Motor neuron (in vitro differentiated cells): ENCODE data around the gene FKBP14. TPM values are rescaled to one million over a fixed set of nuclear protein-coding genes. Genes with fewer than 3 reads are reported as not detected.

ENCODE experiments used
- ATAC-seq, 8 experiments: fragments of 200-7000 bp; cut with Tn5 transposase; replicated peaks in 6 of 8; 2 replicates each; pipeline ENCODE4 v1.8.0; 2021; ENCODE audit warnings: mild to moderate bottlenecking in 8 of 8, moderate library complexity in 8 of 8
- H3K27ac ChIP-seq, 2 donors: fragments of 250-450 bp; sonication (Bioruptor Pico); 2 replicates each; pipeline ENCODE4 v1.9.0; 2021; ENCODE audit warnings: antibody characterized with exemption in 2 of 2, mild to moderate bottlenecking in 2 of 2, moderate library complexity in 1 of 2
- H3K4me1 ChIP-seq, 2 donors: fragments of 250-450 bp; sonication (Bioruptor Pico); replicated peaks in 1 of 2; 2 replicates each; pipeline ENCODE4 v1.6.1; 2021; ENCODE audit warnings: antibody characterized with exemption in 2 of 2, mild to moderate bottlenecking in 2 of 2, moderate library complexity in 1 of 2
- H3K4me3 ChIP-seq, 5 donors: fragments of 250-450 bp; sonication (Bioruptor Pico); 2 replicates each; pipeline ENCODE4 v1.9.0; 2021; ENCODE audit warnings: antibody characterized with exemption in 5 of 5, mild to moderate bottlenecking in 5 of 5, moderate library complexity in 4 of 5
- WGBS, 10 experiments: fragments of 450-650 bp; shearing (Covaris generic); methylation state at CpG; one replicate each; pipeline ENCODE4 v1.0.0; 2022; 5-methylcytosine and 5-hydroxymethylcytosine counted together
- in situ Hi-C, 9 experiments: fragments of 400-800 bp; cut with MboI; loops; one replicate each; pipeline ENCODE4 v1.15.0; 2021; ENCODE audit warnings: low sequenced_read_pairs in 9 of 9, low pct_unique_long_range_greater_than_20kb in 2 of 9; ENCODE audit not compliant: unreplicated experiment in 9 of 9
- total RNA-seq, 8 experiments: library from RNA; unstranded; fragments of 300-600 nt; gene quantifications; 2 replicates each; pipeline versions ENCODE4 v1.2.3 to v1.2.4, GENCODE V29; 2022

Gene FKBP14
- total RNA-seq, 8 experiments from 2014 or later = 5.1 to 39.3 (median 18.5) TPM

GRCh38 chr7:29998489-29998888 is 28.0 kb downstream of the FKBP14 start:
- Histone ChIP-seq H3K4me1 (peaks cover 14 to 24% of the 10 kb centered on the region in 2 donors), H3K4me3 (no peak overlapping the region), H3K27ac (no peak overlapping the region)
- ATAC-seq = no peak
- in situ Hi-C loops = no loop called here

DNA sequence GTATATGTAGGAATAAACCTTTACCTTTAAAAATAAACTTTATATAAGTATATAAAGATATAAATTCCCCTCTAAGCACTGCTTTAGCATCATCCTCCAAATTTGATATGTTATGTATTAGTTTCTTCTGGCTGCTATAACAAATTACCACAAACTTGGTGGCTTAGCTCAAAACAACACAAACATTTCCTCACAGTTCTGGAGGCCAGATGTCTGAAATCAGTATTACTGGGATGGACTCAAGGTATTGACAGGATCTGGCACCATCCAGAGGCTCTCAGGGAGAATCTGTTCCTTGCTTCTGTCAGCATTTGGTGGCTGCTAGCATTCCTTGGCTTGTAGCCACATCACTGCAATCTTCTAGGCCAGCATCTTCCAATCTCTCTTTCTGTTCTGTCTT is 30.2 kb downstream of the FKBP14 start:
- in situ Hi-C loops = no loop called here
- no peak for ATAC-seq
- peaks cover 7 to 9% of the 10 kb centered on the region in 2 donors for H3K4me1 ChIP-seq
- H3K4me3 ChIP-seq = no peak overlapping the region
- H3K27ac ChIP-seq = no peak overlapping the region

- in situ Hi-C loops = no loop called here
- Histone ChIP-seq H3K4me3 (no peak overlapping the region), H3K4me1 (peaks cover 4% of the 10 kb centered on the region in 2 donors), H3K27ac (no peak overlapping the region)
- ATAC-seq = no peak
These were observed 30.9 kb downstream of the FKBP14 start for GRCh38 chr7:29995652-29996051.

DNA sequence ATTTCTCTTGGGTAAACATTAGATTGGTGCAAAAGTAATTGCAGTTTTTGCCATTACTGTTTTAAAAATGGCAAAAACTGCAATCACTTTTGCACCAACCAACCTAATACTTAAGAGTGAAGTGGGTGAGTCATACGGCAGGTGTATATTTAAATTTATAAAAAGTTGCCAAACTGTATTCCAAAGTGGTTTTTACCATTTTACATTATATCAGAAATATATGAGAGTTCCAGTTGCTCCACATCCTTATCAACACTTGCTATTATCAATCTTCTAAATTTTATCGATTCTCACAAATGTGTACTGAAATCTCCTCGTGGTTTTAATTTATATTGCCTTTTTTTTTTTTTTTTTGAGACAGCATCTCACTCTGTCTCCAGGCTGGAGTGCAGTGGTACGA is 33.4 kb downstream of the FKBP14 start:
- Histone ChIP-seq H3K27ac (no peak overlapping the region), H3K4me3 (no peak overlapping the region), H3K4me1 (peaks cover 0 to 1% of the 10 kb centered on the region in 2 donors)
- WGBS, 10 experiments = 66 to 97% (median 84%) methylated on average over 1 to 4 of the region's 4 CpGs; no CpG with 5 or more reads in 1 of the 10 experiments
- ATAC-seq = no peak
- in situ Hi-C loops = no loop called here

GRCh38 chr7:29991937-29992336 is 34.6 kb downstream of the FKBP14 start:
- WGBS, 10 experiments = 80 to 100% (median 92%) methylated on average over 1 to 4 of the region's 5 CpGs; no CpG with 5 or more reads in 3 of the 10 experiments
- no peak overlapping the region for H3K4me3 ChIP-seq
- in situ Hi-C loops = no loop called here
- no peak for ATAC-seq
- H3K27ac ChIP-seq = no peak overlapping the region
- H3K4me1 ChIP-seq = peaks cover 8 to 11% of the 10 kb centered on the region in 2 donors

GRCh38 chr7:29990931-29991330 is 35.6 kb downstream of the FKBP14 start:
- Histone ChIP-seq H3K4me3 (no peak overlapping the region), H3K4me1 (peaks cover 11 to 12% of the 10 kb centered on the region in 2 donors), H3K27ac (no peak overlapping the region)
- no peak for ATAC-seq
- 50 to 100% (median 89%) methylated on average over 2 to 4 of the region's 4 CpGs; no CpG with 5 or more reads in 1 of the 10 experiments for WGBS, 10 experiments
- in situ Hi-C loops = no loop called here

GRCh38 chr7:29989257-29989995 is 37.1 kb downstream of the FKBP14 start, which contains the start of gene SCRN1:
TSS of gene SCRN1 (minus strand) at chr7:29989801. CDS start at chr7:29969067, 20,734 bp downstream.
- H3K4me3 ChIP-seq = peak within 1 kb of the TSS; percentile 66 to 93 (median 77)
- peaks cover 11 to 12% of the 10 kb centered on the region in 2 donors for H3K4me1 ChIP-seq
- peak; percentile 52 to 78 (median 70) for ATAC-seq
- H3K27ac ChIP-seq = peak within 1 kb of the TSS; percentile 76 to 79
- in situ Hi-C loops = no loop called here
- WGBS, 10 experiments = 4% methylated on average over 5 of the region's 79 CpGs; no CpG with 5 or more reads in 9 of the 10 experiments

GRCh38 chr7:29988424-29989256 is 37.9 kb downstream of the FKBP14 start:
- H3K4me1 ChIP-seq = peaks cover 11 to 12% of the 10 kb centered on the region in 2 donors
- peak; percentile 64 to 81 (median 72) for ATAC-seq
- H3K27ac ChIP-seq = peak overlapping the region; percentile 76 to 79
- in situ Hi-C loops = no loop called here
- peak overlapping the region; percentile 66 to 93 (median 77) for H3K4me3 ChIP-seq
- WGBS, 10 experiments = 2 to 58% (median 18%) methylated on average over 4 to 16 of the region's 75 CpGs; no CpG with 5 or more reads in 2 of the 10 experiments

DNA sequence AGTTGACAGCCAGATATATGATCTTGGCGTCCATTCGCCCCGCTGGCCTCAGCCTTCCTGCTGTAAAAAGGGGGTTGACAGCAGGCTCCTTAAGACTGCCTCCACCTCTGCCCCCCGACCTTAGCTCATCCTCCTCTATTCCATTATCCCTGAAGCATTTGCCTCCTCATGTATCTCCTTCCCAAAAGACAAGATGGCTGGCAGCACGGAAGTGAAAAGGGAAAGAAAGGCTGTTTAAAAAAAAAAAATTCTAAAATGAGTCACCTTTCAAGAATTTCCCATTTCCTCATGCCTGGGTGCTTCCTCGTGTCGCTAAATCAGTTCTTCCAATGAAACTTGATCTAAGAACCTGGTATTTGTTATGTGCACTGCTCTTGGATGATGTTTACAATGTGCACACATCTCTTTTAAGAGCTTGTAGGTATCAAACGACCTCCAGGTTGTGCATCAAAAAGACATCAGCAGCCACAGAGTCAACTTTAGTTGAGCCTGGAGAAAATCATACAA is 38.6 kb downstream of the FKBP14 start:
- Histone ChIP-seq H3K4me1 (peaks cover 11 to 12% of the 10 kb centered on the region in 2 donors), H3K27ac (peak overlapping the region in 1 of 2 donors; percentile 64), H3K4me3 (peak overlapping the region; percentile 66 to 93 (median 77))
- peak in 6 of 8 experiments; percentile 2 to 25 (median 17) for ATAC-seq
- in situ Hi-C loops = no loop called here
- WGBS, 10 experiments = 0 to 74% (median 34%) methylated on average over 1 to 8 of the region's 8 CpGs; no CpG with 5 or more reads in 1 of the 10 experiments

DNA sequence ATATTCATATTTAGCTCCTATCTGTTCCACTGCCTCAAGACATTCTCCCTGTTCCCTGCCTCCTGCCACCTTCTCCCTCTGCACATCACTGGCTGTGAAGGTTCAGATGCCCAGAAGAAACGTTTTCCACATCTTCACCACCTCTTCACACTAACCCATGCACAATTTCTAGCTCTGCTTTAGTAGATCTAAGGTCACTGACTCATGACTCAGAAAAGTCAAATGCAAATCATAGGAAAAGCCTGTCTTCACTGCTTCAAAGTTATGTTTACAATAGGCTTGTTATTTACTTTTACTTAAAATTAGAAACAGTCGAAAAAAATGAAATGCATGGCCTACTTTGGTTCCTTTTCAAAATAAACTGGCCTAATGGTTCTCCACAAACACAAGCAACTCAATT is 39.4 kb downstream of the FKBP14 start:
- ATAC-seq = no peak
- WGBS, 10 experiments = 11 to 100% (median 69%) methylated on average over 1 to 2 of the region's 2 CpGs; no CpG with 5 or more reads in 3 of the 10 experiments
- in situ Hi-C loops = no loop called here
- H3K4me3 ChIP-seq = peak overlapping the region in 4 of 5 donors; percentile 66 to 93 (median 76)
- no peak overlapping the region for H3K27ac ChIP-seq
- peaks cover 11 to 12% of the 10 kb centered on the region in 2 donors for H3K4me1 ChIP-seq

DNA sequence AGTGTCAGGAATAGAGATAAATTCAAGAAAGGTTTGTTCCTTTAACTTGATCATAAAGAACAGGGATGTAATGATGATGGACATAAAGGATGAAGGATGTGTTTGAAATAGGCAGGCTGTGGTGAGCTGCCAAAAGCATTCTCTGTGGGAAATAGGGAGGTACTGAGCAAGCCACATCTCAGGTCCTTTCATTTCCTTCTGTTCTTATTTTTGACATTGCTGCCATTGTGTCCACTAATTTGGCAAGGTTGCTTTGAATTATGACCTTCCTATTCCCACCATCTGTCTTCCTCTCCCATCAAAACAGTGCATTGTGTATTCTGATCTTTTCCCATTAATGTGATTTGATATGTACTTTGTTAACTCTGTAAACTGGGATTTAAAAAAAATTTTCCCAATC is 46.4 kb downstream of the FKBP14 start:
- Histone ChIP-seq H3K4me1 (peaks cover 12 to 19% of the 10 kb centered on the region in 2 donors), H3K4me3 (no peak overlapping the region), H3K27ac (no peak overlapping the region)
- in situ Hi-C loops = no loop called here
- no peak for ATAC-seq

DNA sequence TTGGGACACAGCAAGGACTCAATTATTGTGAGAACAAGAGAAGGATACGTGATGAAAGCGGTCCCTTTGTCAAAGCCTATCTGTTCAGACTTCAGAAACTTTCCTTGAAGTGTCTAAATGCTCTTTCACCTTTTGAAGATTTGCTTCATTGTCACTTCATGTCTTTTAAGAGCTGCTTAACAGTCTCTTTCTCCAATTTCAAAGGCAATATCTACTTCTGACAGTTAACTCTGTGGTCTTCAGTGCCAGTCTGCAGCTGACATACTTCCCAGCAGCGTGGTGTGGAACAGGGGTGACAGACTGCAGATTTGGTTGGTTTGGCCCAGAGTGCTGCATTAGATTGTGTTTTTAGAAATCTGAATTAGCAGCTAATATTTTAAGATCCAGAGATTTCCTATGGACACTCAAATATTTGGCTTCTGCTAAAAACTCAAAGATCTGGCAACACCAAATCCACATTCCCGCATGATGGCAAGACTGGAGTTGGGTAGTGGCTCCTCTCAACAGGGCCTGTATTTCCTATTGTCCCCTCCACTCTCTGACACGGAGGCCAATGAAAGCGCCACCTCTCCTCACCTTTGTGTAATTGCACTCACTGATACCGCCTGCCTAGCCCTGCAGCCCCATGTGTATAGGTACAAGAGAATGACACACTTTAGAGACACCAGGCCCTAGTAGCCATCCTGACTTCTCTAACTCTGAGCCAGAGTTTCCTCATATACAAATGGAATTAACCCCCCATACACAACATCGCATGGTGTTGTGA is 48.4 kb downstream of the FKBP14 start:
- in situ Hi-C loops = no loop called here
- Histone ChIP-seq H3K4me1 (peaks cover 13 to 19% of the 10 kb centered on the region in 2 donors), H3K27ac (no peak overlapping the region), H3K4me3 (no peak overlapping the region)
- peak in 1 of 8 experiments; percentile 6 for ATAC-seq
- 17 to 97% (median 80%) methylated on average over 1 to 6 of the region's 8 CpGs; no CpG with 5 or more reads in 1 of the 10 experiments for WGBS, 10 experiments
